NCI-H128 (cell line): Measurements from ENCODE around the gene POLR1G.
A peak's percentile ranks its signal among the peaks of the same experiment; 100 is the strongest.

Source experiments
- DNase-seq: peaks from one replicate; lab custom pipeline; 2025; ENCODE audit not compliant: unreplicated experiment; lab: John Stamatoyannopoulos, UW

POLR1G gene, protein sequence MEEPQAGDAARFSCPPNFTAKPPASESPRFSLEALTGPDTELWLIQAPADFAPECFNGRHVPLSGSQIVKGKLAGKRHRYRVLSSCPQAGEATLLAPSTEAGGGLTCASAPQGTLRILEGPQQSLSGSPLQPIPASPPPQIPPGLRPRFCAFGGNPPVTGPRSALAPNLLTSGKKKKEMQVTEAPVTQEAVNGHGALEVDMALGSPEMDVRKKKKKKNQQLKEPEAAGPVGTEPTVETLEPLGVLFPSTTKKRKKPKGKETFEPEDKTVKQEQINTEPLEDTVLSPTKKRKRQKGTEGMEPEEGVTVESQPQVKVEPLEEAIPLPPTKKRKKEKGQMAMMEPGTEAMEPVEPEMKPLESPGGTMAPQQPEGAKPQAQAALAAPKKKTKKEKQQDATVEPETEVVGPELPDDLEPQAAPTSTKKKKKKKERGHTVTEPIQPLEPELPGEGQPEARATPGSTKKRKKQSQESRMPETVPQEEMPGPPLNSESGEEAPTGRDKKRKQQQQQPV

DNA sequence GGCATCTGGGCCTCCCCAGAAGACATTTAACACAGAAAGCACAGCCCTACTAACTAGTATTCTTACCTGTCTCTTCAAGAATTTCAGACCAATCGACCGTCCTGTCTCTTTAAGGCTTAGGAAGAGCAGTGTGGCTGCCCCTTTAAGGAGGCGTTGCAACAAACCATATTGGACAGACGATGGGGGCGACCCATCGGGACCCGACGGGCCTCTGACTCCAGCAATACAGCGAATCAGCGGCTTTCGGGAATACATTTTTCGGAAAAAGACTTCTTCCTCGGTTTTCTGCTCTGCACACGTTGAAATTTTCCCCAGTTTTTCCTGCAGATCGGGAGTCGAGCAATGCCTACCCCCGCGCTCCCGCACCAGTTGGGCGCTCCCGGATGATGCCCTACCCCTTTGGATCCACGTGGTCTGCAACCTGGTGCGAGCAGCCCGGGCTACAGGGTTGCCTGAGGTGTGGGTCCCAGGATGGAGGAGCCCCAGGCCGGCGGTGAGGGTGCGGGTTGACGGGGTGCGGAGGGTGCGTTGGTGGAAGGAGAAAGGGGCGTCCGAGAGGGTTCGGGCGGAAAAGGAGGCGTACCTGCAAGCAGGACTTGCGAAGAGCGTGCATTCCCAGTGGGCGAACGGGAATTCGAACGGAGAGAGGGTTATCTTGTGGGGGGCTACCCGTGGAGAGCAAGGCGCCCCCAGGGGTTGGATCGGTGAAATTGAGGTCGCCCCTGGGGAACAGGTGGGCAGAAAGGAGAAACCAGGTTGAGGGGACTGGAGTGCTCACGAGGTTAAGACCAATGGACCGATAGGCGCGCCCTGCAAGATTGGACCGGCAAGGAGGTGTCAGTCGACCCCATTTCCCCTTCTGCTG is at the start of gene POLR1G:
POLR1G (plus strand) TSS at position 419 of the 865 bp plus-strand sequence; CDS start at position 472, 53 bp downstream.
- peak; percentile 75 for DNase-seq

DNA sequence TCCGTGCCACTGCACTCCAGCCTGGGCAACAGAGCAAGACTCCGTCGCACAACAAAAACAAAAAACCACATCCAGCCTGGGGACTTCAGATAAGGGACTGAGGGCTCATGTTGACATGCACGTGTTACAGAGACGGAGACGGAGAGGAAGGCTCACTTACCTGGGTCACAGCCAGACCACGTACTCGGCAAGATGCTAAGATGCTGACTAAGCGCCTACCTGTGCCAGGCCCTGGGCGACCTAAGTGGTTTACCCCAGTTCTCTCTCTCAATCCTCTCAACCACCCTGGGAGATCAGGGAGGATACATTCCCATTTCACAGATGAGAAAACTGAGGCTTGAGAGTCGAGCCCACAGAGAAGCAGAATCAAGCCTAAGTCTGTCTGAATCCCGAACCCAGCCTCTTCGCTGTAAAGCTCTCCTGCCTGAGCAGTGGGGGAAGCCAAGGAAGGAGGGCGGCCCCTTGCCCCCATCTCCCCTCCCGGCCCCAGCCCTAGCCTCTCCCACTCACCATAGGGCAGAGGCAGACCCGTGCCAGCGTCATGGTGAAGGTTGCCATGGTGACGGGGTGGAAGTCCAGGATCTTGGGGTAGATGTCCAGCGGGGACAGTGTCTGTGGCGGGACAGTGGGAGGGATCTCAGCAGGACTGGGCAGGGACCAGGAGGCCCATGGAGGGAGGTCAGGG is 49.5 kb upstream of the POLR1G start:
- no peak for DNase-seq

DNA sequence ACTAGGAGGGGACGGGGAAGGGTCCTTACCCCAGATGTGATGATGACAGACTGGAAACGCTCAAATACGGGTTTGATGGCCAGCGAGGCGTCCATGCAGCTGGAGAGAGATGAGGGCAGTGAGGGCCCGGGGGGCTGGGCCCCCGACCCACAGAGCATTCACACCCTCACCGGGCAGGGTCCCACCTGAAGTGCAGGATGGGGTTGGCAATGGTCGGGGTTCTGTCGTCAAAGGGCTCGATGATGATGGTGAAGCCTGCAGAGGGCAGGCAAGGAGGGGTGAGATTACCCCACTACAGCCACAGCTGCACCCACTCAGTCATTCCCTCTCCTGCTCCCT is 49.0 kb upstream of the POLR1G start:
- DNase-seq: no peak

DNA sequence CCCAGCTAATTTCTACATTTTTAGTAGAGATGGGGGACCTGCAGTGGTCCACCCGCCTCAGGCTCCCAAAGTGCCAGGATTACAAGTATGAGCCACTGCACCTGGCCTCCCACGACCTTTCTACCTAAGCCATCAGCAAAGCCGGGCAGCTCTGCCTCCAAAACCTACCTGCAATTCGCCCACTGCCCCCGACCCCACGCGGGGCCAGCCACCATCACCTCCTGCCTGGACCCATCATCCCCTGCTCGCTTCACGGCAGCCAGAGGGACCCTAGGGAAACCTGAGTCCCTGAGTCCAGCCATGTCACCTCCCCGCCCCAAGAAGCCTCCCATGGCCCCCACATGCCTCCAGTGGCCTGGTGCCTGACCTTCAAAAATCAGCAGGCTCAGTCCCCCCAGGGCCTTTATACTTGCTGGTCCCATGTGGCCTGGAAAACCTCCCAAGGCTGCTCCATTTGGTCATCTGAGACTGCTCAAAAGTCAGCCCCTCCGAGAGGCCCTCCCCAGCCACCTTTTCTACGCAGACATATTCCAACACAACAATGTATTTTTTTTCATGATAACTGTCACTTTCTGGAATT is 48.1 kb upstream of the POLR1G start:
- no peak for DNase-seq

DNA sequence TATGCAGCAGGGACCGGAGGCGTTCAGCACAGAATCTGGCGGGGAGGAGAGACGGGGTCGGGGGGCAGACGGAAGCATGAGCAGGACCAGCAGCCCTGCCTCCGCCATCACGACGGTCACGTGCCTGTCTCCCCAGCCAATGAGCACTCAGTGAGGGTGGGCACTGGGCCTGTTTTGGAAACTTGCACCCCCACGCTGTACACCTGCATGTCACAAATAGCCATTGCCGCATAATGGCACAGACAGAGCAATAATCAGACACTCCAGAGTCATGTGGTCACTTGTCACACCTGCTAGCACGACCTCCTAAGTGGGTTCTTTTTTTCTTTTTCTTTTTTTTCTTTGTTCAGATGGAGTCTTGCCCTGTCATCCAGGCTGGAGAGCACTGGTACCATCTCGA is 44.8 kb upstream of the POLR1G start:
- no peak for DNase-seq

DNA sequence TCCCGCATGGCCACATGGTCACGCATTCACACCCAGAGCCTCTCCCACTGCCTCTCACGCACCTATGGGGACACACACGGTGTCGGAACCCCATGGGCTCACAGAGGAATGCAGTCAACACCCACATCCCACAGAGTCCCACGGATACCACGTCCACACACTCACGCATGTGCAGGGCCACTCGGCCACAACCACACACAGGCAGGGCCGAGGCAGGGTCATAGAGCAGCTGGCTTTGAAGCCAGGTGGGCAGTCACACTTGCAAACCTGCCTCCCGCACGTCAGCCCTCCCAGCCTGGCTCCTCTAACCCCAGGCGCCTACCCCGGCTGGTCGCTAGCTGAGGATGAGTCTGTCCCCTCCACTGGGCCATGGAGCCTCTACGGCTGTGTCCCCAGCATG is 44.2 kb upstream of the POLR1G start:
- no peak for DNase-seq

DNA sequence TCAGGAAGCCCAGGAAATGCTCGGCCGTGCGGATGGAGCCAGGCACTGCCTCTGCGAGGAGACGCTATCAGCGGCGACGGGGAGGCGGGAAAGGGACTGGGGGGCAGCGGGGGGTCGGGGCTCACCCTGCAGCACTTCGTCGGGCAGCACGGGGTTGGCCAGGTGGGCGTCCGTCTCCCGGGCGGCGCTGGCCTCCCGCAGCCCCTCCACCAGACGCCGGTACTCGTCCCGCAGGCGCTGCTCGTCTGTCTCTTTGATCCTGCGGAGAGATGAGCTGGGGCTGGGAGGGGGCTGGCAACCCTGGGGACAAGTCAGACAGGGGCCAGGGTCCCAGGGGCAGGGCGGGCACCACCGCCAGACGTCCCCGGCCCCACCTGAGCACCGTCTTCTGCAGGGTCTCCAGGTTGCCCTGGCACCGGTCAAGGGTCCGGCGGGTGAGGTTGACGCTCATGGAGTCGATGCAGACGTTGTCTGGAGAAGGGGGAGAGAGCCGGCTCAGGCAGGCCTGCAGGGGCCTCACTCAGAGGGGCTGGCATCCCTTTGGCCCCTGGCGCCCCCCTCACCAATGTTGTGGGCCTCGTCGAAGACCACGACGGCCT is 42.5 kb upstream of the POLR1G start:
- DNase-seq: no peak

DNA sequence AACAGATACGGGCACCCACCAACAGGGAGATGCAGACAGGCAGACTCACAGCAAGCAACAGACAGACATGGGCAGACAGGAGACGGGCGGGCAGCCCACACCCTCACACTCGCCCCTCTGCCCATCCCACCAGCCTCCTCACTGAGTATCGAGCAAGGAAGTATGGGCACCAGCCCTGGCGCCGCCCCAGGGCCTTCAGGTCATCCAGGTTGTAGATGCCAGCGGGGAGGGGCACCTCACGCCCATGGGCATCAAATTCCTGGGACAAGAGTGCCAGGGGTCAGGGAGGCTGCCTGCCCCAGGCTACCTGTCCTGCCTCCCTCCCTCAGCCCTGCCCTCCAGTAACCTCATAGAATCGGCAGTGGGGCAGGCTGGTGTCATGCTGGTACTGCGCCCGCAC is 41.7 kb upstream of the POLR1G start:
- no peak for DNase-seq

DNA sequence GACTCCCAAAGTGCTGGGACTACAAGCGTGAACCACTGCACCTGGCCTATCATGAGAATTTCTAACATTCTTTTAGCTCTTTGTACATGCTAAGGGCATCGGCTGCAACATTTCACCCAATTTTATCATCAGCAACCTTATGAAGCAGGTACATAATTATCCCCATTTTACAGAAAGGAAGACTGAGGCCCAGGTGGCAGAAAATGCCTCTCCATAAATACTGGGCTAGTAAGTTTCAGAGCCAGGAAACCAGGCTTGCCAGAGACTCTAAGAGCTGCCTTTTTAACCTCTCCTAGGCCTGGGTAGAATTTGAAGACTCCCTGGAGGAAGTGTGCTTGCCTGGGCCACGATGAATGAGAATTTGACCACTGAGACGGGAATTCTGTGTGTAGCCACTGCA is 38.3 kb upstream of the POLR1G start:
- DNase-seq: no peak

DNA sequence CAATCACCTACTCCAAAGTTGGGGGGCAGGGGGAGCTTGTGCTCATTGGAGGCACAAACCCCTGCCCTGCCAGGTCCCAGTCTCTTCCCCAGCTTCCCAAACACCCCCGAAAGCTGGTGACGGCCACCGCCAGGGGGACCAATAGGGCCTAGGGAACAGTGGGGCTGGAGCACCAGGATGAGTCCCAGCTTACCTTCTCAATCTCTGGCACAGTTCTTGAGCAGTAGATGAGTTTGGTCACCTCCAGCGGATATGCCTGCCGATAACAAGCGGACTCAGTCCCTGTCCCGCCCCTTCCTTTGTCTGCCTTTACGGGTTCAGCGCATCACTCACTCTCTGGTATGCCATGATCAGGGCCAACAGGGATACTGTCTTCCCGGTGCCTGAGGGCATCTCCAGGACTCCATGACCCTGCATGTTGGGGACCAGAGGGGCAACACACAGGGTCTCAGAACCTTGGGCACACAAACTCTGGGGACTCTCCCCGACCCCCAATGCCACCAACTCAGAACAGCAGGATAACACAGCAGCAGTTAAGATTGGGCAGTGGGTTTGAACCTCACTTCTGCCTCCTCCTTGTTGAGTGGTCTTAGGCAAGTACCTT is 37.6 kb upstream of the POLR1G start:
- DNase-seq: no peak

DNA sequence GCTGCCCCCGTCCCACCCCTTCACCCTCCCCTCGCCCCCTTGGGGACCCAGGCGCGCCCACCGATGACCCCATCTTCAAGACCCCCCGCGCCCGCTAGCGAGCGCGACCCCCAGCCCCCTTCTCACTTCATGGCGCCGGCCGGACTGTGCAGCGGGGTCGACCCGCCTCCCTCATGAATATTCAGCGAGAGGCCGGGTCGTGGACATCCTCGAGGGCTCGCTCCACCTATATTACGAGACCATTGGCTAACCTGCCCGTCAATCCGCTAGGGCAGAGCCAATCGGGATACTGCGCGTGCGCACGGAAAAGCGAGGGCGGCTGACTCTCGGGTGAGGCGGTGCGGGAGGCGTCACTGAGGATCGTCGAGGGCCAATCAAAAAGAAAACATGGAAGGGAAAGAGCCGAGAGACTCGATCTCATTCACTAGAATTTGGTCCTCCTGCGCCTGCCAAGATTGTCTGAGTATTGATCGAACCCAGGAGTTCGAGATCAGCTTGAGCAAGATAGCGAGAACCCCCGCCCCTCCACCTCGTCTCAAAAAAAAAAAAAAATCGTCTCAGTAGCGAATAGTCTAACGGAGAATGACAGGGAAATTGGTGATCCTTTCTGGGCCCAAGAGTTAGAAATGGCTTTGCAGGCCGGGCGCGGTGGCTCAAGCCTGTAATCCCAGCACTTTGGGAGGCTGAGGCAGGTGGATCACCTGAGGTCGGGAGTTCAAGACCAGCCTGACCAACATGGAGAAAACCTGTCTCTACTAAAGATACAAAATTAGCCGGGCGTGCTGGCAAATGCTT is 35.8 kb upstream of the POLR1G start, which contains the start of gene ERCC2:
ERCC2 (minus strand) TSS at position 164 of the 795 bp plus-strand sequence; CDS start at position 131, 33 bp downstream.
- DNase-seq: peak; percentile 99

DNA sequence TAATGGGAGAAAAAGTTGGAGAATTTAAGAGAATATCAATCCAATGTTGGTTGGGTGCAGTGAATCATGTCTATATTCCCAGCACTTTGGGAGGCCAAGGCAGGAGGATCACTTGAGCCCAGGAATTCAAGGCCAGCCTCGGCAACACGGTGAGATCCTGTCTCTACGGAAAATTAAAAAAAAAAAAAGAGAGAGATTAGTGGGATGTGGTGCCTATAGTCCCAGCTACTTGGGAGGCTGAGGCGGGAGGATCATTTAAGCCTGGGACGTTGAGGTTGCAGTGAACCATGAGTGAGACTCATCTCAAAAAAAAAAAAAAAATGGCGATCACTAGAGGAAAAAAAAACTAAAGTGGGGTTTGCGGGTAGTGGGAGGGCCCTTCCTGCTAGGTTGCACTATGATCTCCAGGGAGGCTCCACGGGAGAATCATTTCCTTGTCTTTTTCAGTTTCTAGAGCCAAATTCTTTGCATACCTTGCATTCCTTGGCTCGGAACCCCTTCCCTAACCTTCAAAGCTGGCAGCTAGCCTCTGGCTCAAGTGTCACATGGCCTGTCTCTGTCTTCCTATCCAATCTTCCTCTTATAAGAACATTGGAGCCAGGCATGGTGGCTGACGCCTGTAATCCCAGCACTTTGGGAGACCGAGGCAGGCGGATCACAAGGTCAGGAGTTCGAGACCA is 30.3 kb upstream of the POLR1G start:
- DNase-seq: no peak

DNA sequence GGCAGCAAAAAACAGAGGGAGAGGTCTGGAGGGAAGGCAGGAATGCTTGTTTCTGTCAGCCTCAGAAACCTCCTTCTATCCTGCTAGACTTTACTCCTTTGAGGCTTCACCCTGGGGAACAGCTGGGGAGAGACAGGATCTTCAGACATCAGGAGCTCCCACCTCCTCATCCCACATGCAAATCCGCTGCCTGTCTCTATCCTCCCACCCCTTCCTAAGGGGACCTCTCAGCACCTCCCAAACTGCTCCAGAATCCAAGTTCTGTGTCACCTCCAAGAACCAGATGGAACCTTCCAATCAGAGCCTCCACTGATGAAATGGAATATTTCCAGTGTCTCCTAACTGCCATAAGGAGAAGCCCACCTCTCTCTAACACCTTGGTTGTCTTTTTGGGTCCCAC is 26.3 kb upstream of the POLR1G start:
- no peak for DNase-seq

DNA sequence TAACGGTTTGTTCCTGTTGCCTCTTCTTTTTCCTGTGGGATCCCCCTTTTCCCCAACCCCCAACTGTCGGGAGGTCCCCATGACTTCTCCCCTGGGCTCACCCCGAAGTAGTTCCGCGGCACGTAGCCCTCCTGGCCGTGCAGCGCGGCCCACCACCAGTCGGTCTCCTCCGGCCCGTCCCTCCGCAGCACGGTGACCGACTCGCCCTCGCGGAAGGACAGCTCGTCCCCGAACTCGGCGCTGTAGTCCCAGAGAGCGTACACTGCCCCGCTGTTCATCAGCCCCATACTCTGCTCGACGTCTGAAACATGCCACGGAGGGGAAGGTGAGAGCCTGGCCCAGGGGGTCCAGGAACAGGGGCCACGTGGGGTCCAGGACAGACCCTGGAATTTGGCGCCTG is 24.0 kb upstream of the POLR1G start:
- no peak for DNase-seq

DNA sequence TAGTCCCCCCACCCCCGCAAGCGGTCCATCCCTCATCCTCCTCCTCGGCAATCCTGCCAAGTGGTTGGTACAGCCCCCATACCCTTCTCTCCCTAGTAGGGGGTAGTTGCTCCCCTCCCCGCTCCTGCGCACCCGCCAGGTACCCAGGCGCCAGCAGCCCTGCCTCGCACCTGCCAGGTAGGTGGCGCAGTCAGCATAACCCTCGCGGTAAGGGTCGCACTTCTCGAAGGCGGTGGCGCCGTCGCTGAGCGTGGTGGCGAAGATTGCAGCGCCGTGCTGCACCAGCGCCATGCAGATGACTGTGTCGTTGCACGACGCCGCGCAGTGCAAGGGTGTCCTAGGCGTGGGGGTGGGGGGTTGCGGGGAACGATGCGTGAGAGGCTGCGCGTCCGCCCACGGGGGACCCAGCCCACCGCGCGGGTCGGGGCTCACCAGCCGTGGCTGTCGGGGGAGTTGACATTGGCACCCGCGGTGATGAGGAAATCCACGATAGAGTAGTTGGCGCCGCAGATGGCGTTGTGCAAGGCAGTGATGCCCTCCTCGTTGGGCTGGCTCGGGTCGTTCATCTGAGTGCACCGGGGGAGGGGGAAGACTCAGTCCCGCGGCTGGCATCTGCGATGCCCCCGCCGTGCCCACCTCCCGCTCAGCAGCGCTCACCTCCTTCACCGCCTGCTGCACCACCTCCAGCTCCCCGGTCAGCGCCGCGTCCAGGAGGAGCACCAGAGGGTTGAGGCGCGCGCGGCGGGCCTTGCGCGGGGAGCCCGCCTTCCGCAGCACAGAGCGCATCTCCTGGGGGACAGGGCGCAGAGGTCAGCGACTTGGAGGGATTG is 20.8 kb upstream of the POLR1G start:
- DNase-seq: no peak

DNA sequence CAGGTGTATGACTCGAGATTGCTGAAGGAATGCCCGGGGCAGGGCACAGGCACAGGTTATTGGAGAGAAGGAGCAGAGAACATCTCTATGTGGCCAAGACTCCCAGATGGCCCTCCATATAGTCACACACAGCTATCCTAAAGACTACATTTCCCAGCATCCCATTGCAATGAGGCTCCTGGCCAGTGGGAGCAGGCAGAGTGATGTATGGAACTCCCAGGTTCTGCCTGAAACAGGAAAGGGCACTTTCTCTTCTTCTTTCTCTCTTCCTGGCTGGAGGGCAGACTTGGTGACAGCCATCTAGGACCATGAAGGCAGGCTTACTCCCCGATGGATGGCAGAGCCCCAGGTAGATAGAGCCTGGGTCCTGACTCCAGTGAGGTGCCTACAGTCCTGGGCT is 15.1 kb upstream of the POLR1G start:
- DNase-seq: no peak

DNA sequence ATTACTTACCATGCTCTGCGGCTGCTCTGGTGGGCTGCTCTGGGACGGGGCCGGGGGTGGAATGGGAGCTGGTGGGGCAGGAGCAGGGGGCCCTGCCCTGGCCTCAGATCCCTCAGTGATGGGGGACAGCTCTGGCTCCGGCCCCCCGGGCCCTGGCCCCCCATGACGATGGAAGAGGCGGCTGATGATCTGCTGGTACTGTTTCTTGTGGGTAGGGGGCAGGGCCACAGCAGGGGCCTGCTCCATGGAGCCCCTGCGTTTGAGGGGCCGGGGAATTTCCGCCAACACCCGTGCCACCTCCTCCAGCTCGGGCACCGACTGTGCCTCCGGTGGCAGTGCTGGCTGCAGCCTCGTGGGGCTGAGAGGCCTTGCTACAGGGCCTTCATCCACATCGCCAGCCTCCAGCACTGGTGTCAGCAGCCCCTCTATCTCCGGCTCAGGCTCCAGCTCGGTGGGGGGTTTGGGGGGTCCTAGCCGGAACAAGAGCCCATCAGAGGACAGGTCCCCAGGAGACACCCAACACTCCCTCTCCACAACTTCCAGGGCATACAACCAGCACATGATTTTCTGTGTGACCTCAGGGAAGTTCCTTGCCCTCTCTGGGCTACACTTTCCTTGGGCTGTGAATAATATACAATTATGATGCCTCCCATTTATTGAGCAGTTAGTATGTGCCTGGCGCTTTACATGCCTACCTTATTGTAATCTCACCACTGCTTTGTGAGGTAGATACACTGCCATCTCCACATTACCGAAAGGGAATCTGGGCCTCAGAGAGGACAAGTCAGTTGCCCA is 14.4 kb upstream of the POLR1G start:
- no peak for DNase-seq
